ENCODE results near the gene COPB2. TPM values are rescaled to one million over a fixed set of nuclear protein-coding genes. Genes with fewer than 3 reads are reported as not detected.

Gene COPB2
- polyA plus RNA-seq, 1 of the 3 experiments (the other 2 are of a cell fraction) = 69.7 TPM

DNA sequence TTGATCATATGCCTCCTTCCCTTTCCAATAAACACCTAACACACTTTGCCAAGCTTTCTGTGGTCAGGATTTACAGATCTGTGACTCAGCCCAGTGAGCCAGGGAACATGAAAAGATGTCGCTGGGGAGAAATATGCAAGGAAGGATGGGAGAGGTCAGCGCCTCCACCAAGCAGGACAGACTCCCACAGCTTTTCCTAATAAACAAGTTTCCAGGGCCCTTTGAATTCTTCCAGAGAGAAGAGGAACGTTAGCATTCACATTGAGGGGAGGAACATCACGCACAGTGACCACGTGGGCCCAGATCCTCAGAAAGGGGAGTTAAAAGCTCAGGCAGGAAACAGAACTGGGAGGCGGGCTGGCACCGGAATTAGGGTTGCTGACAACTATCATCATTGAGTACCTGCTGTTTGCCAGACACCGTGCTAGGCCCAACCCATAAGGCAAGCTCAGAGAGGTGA, 78.9 kb downstream of the COPB2 start (continued):
- TF ChIP-seq RCOR1 (IDR thresholded peaks at IDR 0.05; ENCODE audit: low read length) (no peak), RAD21 (IDR thresholded peaks at IDR 0.05; ENCODE audit: low read length) (no peak), JUND (IDR thresholded peaks at IDR 0.05) (peak; percentile 78), USF1 (IDR thresholded peaks at IDR 0.05; ENCODE audit: borderline replicate concordance, low read depth) (peak; percentile 50; the same call in 1 of the 2 replicates), PBX3 (IDR thresholded peaks at IDR 0.05) (peak; percentile 47; the same call in 1 of the 2 replicates), SIN3A (IDR thresholded peaks at IDR 0.05; ENCODE audit: borderline replicate concordance, low read depth, low read length) (no peak), FOXJ3 (CRISPR knock-in tag; IDR thresholded peaks at IDR 0.05) (no peak), SMC3 (IDR thresholded peaks at IDR 0.05; ENCODE audit: low read depth, low read length) (no peak), POLR2AphosphoS5 (IDR thresholded peaks at IDR 0.05; ENCODE audit: low read depth, low read length) (no peak)
- TF ChIP-seq, protein P1, sequence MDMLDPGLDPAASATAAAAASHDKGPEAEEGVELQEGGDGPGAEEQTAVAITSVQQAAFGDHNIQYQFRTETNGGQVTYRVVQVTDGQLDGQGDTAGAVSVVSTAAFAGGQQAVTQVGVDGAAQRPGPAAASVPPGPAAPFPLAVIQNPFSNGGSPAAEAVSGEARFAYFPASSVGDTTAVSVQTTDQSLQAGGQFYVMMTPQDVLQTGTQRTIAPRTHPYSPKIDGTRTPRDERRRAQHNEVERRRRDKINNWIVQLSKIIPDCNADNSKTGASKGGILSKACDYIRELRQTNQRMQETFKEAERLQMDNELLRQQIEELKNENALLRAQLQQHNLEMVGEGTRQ (IDR thresholded peaks at IDR 0.05; ENCODE audit: borderline replicate concordance, low read depth, low read length) = no peak

DNA sequence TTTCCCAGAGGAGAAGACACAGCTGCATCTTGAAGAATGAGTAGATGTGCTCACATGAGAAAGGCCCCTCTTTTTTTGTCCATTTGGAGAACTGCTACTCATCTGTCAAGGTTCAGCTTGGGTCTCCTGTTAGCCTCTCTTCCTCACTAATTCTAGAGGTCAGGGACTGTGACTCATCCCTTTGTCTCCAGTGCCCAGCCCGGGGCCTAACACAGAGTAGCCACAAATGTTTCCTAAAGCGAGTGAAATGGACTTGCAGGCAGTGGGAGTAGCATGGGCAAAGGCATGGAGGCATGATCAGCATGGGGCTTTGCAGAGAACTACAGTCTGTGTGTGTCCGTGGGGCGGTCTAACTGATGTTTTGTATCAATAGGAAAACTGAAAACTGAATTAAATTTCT, 79.6 kb downstream of the COPB2 start:
- Histone ChIP-seq H3K27ac (ENCODE audit: low read depth in 2 of 2, low read length in 1 of 2) (peak overlapping the region; percentile 63 to 86; a peak in 3 of 4 replicates), H3K9ac (peak overlapping the region; percentile 38; the same call in 1 of the 2 replicates), H3K9me3 (no peaks in the 10 kb centered on the region), H3K4me1 (ENCODE audit: control insufficient read depth in 1 of 2, insufficient read depth in 2 of 2, low read depth in 1 of 2, low read length in 1 of 2) (peaks cover 3 to 43% of the 10 kb centered on the region in 2 experiments; a peak in 3 of 4 replicates), H3K9me2 (no peaks in the 10 kb centered on the region), H3K4me3 (ENCODE audit: low read depth in 2 of 2, low read length in 1 of 2) (no peak overlapping the region), H3K4me2 (peak overlapping the region; percentile 57), H3K27me3 (ENCODE audit: insufficient read depth) (no peaks in the 10 kb centered on the region), H2AFZ (ENCODE audit: low read depth) (no peak overlapping the region), H3F3A (replicated peaks; ENCODE audit: insufficient read depth) (peaks cover 24% of the 10 kb centered on the region), H3K79me2 (ENCODE audit: insufficient read depth) (no peaks in the 10 kb centered on the region), H3K36me3 (replicated peaks in 1 of 2; ENCODE audit: control insufficient read depth in 1 of 2, insufficient read depth in 2 of 2, low read length in 1 of 2) (no peaks in the 10 kb centered on the region), H4K20me1 (ENCODE audit: insufficient read depth) (no peaks in the 10 kb centered on the region)
- ChIA-PET POLR2A (no interaction called here), CTCF (interaction anchor here (1.5 to 2.3 kb wide), 4 partner anchors 9 to 198 kb away, joined by 4 to 11 read pairs (median 6); no protein-coding TSS in a partner anchor)
- WGBS (ENCODE audit: low lambda C conversion rate) = 52% methylated on average over 4 of the region's 4 CpGs
- no peak for DNase-seq
- TF ChIP-seq PBX3 (IDR thresholded peaks at IDR 0.05) (0 out of 2 replicates have a peak, but pooled peaks have one; percentile 29), TEAD4 (IDR thresholded peaks at IDR 0.05; ENCODE audit: borderline replicate concordance, insufficient read depth) (no peak), FOSL2 (IDR thresholded peaks at IDR 0.05; ENCODE audit: borderline replicate concordance, low read depth) (peak; percentile 69), CTCF (IDR thresholded peaks at IDR 0.05) (no peak), TCF12 (IDR thresholded peaks at IDR 0.05) (no peak; the same call in 1 of the 2 replicates), RXRA (IDR thresholded peaks at IDR 0.05; ENCODE audit: borderline replicate concordance, low read depth) (peak; percentile 74), EP300 (IDR thresholded peaks at IDR 0.05; ENCODE audit: borderline replicate concordance in 1 of 2, low read depth in 1 of 2, low read length in 1 of 2) (peak in 1 of 2 experiments; percentile 19; a peak in 1 of 4 replicates), JUND (IDR thresholded peaks at IDR 0.05) (peak; percentile 49)
- TF ChIP-seq, protein P2, sequence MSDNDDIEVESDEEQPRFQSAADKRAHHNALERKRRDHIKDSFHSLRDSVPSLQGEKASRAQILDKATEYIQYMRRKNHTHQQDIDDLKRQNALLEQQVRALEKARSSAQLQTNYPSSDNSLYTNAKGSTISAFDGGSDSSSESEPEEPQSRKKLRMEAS (IDR thresholded peaks at IDR 0.05; ENCODE audit: low read depth) = 0 out of 2 replicates have a peak, but pooled peaks have one; percentile 36

All from SK-N-SH (cell line).